ENCODE data around the gene GJD2.

GJD2 gene

DNA sequence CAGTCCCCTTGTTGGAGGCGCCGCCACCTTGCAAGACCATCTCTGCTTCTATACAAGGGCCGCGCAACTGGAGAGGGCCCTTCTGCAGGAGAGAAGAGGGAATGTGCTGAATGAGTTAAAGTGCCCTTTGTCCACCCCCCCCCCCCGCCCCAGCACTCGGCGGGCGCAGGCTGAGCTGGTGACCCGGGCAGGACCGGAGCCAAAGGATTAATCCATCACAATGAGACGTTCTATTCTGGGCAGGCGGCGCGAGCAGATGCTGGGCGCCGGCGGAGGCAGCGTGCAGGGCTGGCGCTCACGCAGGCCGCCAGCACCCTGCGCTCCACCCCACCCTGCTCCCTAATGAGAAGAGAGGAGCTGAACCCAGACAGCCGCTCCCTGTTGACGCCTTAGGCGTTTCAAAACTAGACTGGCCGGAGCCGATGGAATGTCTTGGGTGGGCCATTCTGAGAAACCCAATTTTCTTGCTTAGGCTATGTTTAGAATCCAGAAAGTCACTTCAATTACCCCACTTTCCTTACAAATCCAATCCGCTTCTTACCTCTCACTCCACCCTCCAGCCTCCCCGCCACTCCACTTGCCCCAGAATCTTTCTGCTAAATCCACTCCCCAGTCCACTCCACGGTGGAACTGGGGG lies 32.9 kb downstream of the GJD2 start:
- no peak for FAIRE-seq

DNA sequence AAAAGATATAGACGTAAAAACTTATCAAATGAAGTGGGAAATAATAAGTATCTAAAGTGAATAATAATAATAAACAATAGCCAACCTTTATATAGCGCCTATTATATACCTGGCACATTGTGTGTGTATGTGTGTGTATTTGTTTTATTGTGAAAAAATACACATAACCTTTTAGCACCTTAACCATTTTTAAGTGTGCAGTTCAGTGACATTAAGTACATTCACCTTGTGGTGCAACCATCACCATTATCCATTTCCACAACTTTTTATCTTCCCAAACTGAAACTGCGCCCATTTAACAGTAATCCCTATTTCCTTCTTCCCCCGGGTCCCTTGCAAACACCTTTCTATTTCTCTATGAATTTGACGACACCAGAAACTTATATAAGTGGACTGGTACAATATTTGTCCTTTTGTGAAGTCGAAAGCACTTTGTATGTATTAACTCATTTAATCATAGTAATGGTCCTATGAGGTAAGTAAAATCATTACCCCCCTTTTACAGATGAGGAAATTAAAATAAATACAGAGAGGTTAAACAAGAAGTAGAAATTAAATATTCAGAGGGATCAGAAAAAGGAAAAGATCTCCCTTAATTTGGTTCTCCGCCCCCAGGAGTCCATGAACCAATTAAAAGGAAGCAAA lies 33.5 kb downstream of the GJD2 start:
- no peak for FAIRE-seq

DNA sequence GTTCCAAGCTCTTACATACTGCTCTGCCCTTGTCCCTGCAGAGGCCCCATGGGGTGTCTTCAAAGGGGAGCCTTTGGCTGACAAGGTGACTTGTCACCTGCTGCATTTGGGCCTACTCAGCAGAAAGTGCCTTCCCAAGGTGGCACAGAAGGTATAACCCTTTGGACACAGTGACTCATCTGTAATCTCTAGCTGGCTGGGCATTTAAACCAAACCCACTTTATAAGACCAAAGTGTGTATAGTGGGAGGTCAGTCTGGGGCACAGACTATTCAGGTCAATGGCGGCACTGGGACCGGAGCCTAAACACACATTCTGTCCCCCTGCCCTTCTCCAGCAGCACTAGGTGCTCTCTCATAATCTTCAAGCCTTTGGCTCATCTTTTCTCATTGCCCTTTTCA lies 35.1 kb downstream of the GJD2 start:
- FAIRE-seq, result no peak

DNA sequence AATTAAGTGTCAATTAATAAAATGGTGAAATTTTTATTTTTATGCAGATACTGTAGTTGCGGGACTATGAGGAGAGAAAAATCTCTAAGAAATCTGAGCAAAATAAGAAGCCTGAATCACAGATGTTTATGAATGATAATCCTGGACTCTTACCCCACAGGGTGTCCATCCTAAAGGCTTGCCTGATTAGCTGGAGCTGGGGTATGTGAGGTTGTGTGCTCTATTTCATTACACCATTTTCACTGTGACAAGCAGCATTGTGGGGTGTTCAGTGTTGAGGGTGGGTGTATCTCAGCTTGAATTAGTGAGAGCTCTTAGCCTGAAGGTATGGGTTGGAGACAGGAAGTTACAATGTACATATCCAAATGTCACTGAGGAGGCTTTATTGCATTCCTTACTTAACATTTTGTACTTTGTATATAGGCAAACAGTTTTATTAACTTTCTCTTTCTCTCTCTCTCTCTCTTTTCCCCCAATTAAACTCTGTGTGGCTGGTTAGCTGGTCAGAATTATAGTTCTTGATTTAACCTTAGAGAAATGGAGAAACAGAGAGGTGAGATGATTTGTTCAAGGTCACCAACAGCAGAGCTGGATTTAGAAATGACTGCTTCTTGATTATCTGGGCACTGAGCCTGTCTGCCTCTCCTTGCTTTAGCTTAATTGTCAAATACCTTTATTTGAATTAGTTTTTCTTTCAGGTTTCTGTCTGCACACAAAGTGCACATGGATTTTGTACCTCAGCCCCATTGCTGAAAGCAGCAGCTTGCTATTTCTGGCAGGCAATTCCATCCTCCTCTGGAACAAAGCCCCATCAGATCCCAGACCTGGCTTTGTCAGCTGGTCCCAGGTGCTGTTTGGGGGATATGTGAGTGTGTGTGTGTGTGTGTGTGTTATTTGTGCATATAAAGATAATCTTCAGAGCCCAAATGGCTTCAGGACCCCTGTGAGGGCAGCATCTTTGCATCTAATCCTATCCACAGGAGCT lies 35.8 kb downstream of the GJD2 start:
- no peak for FAIRE-seq

GRCh38 chr15:34717729-34718128 lies 37.1 kb downstream of the GJD2 start:
- no peak for FAIRE-seq

DNA sequence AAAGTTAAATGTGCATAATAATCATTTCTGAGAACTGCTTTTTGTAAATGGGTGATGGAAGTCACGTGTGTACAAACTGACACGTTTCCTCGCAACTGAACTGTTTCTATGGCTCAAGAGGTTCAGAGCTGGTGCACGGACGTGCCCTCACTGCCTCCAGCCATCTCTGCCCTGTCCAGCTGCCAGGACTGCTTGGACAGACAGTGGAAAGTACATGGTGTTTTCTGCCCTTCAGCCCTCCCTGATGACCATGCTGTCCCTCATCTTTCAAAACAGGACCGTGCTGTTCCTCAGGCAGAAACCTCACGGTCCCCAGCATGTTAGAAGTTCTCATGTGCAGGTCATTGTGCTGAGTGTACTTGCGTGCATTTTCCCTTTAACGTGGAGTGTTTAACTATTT lies 38.7 kb downstream of the GJD2 start:
- no peak for FAIRE-seq

DNA sequence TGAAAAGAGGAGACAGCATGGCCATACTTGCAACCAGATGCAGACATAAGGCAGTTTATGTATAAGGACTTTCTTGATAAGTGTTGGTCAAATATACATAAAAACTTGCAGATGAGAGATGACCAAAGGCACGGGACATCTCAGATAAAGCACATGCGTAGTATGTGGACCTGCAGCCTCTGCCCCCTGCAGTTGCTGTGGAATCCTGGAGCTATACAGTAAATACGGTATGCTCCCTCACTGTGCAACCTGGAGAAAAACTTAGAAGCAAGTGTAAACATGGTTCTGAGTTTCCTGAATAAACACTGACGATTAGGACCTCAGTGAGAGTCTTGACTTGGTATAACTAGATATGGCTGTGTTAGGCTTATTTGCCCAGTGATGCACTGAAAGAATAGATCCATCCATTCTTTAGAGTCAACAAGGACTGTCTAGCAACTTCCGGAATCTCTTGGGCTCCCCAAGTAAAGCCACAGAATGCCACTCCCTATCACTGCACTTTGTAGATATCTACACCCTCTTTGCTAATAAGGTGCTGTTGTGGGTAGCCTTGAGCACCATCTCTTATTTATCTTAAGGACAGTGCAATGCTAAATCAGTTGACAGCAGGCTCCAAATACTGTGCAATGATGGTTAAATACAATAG lies 40.2 kb downstream of the GJD2 start:
- no peak for FAIRE-seq

DNA sequence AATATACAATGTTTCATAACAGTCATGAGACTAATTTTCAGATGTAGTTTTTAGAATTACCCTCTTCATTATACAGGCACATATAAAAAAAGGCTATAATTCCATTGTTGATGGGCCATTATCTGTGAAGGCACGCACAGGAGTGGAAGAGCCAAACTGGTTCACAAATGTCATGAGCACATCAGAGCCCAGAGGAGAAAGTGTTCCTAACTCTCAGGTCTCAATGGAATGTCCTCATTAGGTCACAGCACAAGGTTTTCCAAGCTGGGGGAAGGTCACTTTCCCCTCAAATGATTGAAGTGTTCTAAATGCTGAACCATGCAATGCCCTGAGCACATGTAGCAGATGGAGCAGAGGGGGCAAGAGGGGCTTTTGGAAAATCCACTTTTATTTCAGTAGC lies 41.2 kb downstream of the GJD2 start:
- FAIRE-seq, result no peak

- FAIRE-seq, result no peak
These were observed 44.9 kb downstream of the GJD2 start for GRCh38 chr15:34709866-34710265.

DNA sequence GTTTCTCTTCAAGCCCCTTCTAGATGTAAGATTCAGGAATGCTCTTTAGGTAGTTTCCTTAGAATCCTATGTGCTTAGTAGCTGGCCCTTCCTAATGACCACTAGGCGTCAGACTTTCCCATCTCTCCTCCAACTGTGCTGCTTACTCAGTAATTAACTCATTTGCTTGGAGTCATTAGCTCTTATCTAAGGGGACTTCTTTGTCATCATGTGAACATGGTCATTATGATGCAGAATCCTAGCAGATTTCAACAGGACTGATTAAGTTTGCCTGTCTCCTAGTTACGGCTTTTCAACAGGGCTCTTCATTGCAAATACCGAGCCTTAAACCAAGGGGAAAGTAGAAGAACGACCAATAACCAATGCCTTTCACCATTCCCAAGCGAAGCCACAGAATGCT lies 46.4 kb downstream of the GJD2 start:
- FAIRE-seq, result no peak

GRCh38 chr15:34701536-34701935 lies 53.3 kb downstream of the GJD2 start:
- FAIRE-seq, result no peak
